NCI-H748 (cell line): ENCODE results near the gene MED13.
"Not testable (repeated sequence)": the region's sequence is repeated elsewhere in the genome, so short reads cannot be mapped to it uniquely, and the experiment has no call there.

Experiments
- DNase-seq: peaks from one replicate; lab custom pipeline; 2025; ENCODE audit not compliant: unreplicated experiment; lab: John Stamatoyannopoulos, UW

MED13 gene

DNA sequence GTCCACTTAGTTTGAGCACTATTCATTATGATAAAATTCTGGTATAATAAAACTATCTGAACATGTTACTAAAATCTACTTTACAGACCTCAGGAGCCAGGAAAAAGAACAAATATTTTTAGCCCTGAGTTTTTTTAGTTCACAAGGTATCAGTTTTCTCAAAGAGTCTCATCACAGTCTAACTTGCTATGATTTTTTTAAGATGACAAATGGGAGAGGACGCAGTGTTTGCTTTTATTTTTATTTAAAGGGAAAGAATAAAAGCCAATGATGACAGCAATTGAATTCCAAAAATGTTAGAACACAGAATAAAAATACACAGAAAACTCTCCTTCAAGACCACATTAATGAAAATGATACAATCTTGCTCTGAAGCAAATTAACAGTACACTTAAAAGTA is 7.4 kb downstream of the MED13 start:
- no peak for DNase-seq

DNA sequence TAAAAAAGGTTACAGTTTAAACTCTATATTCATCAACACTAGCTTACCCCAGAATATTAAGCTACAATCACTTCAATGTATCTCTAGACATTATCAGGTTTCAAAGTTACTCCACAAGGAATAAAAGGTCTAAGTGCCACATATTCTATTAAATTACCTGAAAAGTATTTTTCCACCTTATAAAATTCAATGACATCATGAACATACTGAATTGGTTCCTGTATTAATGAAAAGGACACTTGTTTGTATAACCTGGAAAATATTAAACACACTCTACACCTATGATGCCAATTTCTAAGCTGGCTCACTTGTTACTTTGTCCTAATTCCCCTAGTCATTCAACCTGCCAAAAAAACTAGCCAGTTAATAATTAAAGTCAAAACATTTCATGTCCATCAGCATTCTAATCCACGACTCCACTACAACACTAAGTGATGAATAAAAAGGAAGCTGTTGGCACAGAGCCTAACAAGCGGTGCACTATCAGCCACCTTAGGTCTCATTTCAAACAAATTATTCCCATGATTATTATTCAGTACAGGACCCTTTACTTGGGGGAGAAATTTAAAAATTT is 12.2 kb downstream of the MED13 start:
- no peak for DNase-seq

GRCh38 chr17:62051053-62051452 is 14.0 kb downstream of the MED13 start:
- no peak for DNase-seq

- no peak for DNase-seq
These were observed 15.8 kb downstream of the MED13 start for GRCh38 chr17:62049299-62049698.

DNA sequence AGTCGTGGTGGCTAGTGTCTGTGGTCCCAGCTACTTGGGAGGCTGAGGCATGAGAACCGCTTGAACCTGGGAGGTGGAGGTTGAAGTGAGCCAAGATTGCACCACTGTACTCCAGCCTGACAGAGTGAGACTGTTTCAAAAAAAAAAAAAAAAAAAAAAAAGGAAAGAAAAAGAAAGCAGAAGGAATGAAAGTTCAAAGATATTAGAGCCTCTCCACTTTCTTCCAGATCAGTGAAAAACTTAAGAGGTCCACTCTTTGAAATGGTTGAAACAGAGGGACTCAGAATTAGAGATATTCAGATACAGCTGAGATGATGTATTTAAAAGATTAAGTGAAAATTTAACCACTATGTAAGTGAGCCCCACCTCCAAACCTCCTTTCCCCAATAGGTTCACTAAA is 16.8 kb downstream of the MED13 start:
- DNase-seq: no peak

- DNase-seq: no peak
These were observed 19.6 kb downstream of the MED13 start for GRCh38 chr17:62045517-62045916.

DNA sequence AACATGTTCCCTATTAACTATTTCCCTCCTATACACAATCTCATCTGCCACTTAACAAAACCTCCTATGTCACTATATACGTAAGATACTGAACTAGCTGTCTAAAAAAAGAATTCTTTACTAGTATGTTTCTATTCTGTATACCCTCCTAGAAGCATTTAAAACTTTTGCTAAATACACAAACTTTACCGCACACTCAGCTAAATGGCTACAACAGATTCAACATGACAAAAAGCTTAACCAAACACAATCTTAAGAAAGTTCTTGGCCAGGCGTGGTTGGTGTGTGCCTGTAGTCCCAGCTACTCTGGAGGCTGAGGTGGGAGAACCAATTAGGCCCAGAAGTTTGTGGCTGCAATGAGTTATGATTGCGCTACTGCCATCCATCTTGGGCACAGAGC is 20.0 kb downstream of the MED13 start:
- no peak for DNase-seq

- DNase-seq: no peak
These were observed 21.5 kb downstream of the MED13 start for GRCh38 chr17:62043602-62044001.

- no peak for DNase-seq
These were observed 21.9 kb downstream of the MED13 start for GRCh38 chr17:62043140-62043539.

GRCh38 chr17:62038248-62038647 is 26.8 kb downstream of the MED13 start:
- no peak for DNase-seq

GRCh38 chr17:62033317-62033716 is 31.8 kb downstream of the MED13 start:
- DNase-seq: no peak

GRCh38 chr17:62032480-62032879 is 32.6 kb downstream of the MED13 start:
- DNase-seq: no peak

- no peak for DNase-seq
These were observed 34.8 kb downstream of the MED13 start for GRCh38 chr17:62030264-62030663.

DNA sequence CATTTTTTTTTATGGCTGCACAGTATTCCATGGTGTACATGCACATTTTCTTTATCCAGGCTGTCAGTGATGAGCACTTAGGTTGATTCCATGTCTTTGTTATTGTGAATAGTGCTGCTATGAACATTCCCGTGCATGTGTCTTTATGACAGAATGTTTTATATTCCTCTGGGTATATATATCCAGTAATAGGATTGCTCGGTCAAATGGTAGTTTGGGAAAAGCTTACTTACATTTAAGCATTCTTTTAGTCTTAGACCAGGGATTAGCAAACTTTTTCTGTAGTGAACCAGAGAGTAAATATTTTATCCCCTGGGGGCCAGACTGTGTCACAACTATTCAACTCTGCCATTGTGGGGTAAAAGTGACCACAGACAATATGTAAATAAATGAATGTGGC is 40.2 kb downstream of the MED13 start:
- DNase-seq: no peak

GRCh38 chr17:62017912-62018311 is 47.2 kb downstream of the MED13 start:
- DNase-seq: no peak

DNA sequence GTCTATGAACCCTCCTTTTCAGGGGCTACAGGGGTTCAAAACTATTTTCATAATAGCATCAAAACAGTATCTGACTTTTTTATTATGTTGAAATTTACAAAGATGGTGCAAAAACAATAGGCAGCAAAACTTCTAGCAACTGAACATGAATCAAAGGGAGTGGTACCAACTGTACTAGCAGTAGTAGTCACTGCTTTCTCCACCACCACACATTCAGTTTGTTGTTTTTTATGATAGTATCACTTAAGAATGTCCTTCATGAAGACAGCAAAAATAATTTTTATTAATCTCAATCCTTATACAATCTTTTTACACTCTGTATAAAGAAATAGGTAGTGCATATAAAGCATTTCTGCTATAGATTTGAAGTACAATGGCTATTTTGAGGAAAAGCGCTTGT is 47.6 kb downstream of the MED13 start:
- no peak for DNase-seq

DNA sequence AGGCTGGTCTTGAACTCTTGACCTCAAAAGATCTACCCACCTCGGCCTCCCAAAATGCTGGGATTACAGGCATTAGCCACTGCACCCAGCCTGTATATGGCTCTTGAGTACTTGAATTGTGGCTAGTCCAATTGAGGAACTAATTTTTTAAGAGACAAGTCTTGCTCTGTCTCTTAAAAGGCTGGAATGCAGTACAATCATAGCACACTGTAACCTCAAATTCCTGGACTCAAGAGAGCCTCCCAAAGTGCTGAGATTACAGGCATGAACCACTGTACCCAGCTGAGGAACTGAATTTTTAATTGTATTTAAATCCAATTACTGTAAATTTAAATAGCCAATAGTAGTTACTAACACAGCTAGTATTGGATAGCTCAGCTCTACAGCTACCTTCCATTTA is 50.6 kb downstream of the MED13 start:
- DNase-seq: no peak

DNA sequence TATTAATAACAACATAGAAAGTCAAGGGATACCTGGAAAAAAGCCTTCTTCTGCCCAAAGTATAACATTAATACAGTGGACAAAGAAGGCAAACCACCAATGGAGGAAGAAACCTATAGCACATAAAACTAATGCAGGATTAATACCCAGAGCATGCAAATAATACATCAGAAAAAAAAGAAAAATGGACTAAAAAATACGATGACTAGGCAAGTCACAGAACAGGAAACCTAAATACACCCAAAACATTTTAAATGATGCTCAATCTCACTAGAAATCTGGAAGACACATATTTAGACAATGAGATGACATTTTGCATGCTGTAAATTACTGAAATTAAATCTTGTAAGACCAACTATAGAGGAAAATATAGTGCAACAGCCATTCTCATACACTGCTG is 55.9 kb downstream of the MED13 start:
- DNase-seq: no peak

- DNase-seq: no peak
These were observed 56.8 kb downstream of the MED13 start for GRCh38 chr17:62008294-62008693.

- DNase-seq: no peak
These were observed 60.7 kb downstream of the MED13 start for GRCh38 chr17:62004388-62004787.

GRCh38 chr17:62003141-62003540 is 61.9 kb downstream of the MED13 start:
- not testable (repeated sequence) for DNase-seq

DNA sequence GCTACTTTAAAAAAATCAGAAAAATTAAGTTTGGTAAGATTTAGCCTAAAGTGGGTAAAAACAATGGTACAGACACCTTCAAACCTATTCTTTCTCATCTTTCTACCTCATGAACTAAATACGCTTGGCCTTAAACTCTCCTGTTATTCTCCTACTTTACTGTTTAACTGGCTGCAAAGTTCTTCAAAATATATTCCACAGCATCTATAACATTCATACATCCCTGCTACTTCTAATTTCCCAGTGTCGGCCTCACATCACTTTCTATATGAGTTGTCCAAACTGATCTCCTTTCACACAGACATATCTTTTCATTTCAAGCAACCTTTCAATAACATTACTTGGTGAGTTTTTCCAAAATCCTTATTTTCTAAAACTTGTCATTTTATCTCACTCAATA is 64.0 kb downstream of the MED13 start:
- no peak for DNase-seq

- no peak for DNase-seq
These were observed 64.9 kb downstream of the MED13 start for GRCh38 chr17:62000186-62000585.

DNA sequence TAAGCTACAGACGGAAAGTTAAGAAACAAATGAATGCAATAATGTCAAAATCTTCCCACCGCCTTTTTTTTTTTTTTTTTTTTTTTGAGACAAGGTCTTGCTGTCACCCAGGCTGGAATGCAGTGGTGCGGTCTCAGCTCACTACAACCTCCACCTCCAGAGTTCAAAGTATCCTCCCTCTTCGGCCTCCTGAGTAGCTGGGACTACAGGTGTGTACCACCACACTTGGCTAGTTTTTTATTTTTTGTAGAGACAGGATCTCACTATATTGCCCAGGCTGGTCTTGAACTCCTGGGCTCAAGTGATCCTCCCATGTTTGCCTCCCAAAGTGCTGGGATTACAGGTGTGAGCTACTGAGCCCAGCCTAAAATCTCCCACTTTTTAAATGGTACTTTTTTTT is 66.5 kb downstream of the MED13 start:
- not testable (repeated sequence) for DNase-seq
